Esophagus squamous epithelium (tissue), 4 donors: ENCODE data around the gene CEMIP.

Experiments used
- CTCF ChIP-seq, 6 experiments: fragments of 450-650 bp in 4 of 6; fragments of 200-600 bp in 2 of 6; sonication (generic) in 2 of 6; IDR thresholded peaks; one replicate each; pipeline ENCODE4 v1.5.1; 2016 to 2019; ENCODE audit warnings: antibody characterized with exemption in 6 of 6, mild to moderate bottlenecking in 4 of 6, moderate library complexity in 4 of 6
- POLR2A ChIP-seq, 4 donors: fragments of 450-650 bp; IDR thresholded peaks; one replicate each; pipeline ENCODE4 v1.6.1; 2017; ENCODE audit warnings: antibody characterized with exemption in 4 of 4, mild to moderate bottlenecking in 4 of 4, moderate library complexity in 3 of 4

GRCh38 chr15:80893777-80894176 is 114.6 kb downstream of the CEMIP start:
- TF ChIP-seq CTCF (IDR thresholded peaks at IDR 0.05) (no peak), POLR2A (IDR thresholded peaks at IDR 0.05) (no peak)
